ENCODE measurements around the gene RBM38.

DNA sequence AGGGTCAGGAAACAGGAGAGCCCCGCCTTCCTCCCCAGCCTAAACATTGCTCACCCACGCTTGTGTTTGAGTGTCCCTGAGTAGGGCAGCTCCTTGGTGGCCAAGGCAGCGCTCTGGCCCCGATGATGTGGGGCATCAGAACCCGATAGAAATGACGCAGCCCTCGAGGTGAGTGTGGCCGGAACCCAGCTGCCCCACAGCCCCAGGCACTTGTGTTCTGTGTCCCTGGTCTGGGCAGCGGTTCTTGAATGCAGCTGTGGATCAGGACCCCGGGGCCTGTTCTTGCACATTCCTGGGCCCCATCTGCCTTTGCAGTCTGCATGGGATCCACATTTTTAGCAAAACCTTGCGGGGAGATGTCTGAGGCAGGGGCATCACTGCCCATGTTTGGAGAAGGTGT, 12.8 kb downstream of the RBM38 start:
- TF ChIP-seq, protein P1, sequence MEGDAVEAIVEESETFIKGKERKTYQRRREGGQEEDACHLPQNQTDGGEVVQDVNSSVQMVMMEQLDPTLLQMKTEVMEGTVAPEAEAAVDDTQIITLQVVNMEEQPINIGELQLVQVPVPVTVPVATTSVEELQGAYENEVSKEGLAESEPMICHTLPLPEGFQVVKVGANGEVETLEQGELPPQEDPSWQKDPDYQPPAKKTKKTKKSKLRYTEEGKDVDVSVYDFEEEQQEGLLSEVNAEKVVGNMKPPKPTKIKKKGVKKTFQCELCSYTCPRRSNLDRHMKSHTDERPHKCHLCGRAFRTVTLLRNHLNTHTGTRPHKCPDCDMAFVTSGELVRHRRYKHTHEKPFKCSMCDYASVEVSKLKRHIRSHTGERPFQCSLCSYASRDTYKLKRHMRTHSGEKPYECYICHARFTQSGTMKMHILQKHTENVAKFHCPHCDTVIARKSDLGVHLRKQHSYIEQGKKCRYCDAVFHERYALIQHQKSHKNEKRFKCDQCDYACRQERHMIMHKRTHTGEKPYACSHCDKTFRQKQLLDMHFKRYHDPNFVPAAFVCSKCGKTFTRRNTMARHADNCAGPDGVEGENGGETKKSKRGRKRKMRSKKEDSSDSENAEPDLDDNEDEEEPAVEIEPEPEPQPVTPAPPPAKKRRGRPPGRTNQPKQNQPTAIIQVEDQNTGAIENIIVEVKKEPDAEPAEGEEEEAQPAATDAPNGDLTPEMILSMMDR (IDR thresholded peaks at IDR 0.05), result no peak
- TF ChIP-seq ZFX (IDR thresholded peaks at IDR 0.05; ENCODE audit: borderline replicate concordance), result no peak

All from 22Rv1 (cell line).